Measurements from ENCODE around the gene KBTBD12. TPM values are rescaled to one million over a fixed set of nuclear protein-coding genes. Genes with fewer than 3 reads are reported as not detected.

KBTBD12 gene
- total and polyA plus RNA-seq, 11 donors, result 13.2 to 47.1 (median 29.7) TPM

DNA sequence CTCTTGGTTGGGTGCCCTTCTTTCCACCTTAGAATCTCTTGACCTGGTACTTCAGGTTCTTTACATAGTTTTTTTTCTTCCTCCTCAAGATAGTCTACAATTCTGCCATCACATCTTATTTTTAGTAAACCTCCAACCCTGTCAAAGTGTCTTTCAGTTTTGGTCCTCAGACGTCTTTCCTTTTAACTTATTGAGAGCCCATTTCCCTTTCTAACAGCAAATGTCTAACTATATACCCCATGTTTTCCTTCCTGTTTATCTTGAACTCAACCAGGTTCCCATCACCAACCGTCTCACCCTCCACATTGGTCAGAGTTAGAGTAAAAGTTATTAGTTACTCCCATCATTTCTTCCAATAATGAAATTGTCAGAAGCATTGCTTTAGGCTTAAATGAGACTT, 10.4 kb downstream of the KBTBD12 start:
- intact Hi-C loops (cut with DNase I), result no loop called here
- ATAC-seq (no peak), DNase-seq (no peak)
- no peak overlapping the region for H3K4me3 ChIP-seq
- H3K27ac ChIP-seq, result no peak overlapping the region
- no peaks in the 10 kb centered on the region for H3K27me3 ChIP-seq
- H3K4me1 ChIP-seq, result peaks cover 0 to 22% (median 0%) of the 10 kb centered on the region in 12 donors
- WGBS, 4 donors, result 48 to 53% (median 52%) methylated on average over 2 of the region's 2 CpGs
- H3K36me3 ChIP-seq, result peaks cover 0 to 20% (median 0%) of the 10 kb centered on the region in 9 donors
- TF ChIP-seq, protein P1, sequence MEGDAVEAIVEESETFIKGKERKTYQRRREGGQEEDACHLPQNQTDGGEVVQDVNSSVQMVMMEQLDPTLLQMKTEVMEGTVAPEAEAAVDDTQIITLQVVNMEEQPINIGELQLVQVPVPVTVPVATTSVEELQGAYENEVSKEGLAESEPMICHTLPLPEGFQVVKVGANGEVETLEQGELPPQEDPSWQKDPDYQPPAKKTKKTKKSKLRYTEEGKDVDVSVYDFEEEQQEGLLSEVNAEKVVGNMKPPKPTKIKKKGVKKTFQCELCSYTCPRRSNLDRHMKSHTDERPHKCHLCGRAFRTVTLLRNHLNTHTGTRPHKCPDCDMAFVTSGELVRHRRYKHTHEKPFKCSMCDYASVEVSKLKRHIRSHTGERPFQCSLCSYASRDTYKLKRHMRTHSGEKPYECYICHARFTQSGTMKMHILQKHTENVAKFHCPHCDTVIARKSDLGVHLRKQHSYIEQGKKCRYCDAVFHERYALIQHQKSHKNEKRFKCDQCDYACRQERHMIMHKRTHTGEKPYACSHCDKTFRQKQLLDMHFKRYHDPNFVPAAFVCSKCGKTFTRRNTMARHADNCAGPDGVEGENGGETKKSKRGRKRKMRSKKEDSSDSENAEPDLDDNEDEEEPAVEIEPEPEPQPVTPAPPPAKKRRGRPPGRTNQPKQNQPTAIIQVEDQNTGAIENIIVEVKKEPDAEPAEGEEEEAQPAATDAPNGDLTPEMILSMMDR (IDR thresholded peaks at IDR 0.05), result no peak
- no peak for TF ChIP-seq POLR2A (IDR thresholded peaks at IDR 0.05)
- no peaks in the 10 kb centered on the region for H3K9me3 ChIP-seq

DNA sequence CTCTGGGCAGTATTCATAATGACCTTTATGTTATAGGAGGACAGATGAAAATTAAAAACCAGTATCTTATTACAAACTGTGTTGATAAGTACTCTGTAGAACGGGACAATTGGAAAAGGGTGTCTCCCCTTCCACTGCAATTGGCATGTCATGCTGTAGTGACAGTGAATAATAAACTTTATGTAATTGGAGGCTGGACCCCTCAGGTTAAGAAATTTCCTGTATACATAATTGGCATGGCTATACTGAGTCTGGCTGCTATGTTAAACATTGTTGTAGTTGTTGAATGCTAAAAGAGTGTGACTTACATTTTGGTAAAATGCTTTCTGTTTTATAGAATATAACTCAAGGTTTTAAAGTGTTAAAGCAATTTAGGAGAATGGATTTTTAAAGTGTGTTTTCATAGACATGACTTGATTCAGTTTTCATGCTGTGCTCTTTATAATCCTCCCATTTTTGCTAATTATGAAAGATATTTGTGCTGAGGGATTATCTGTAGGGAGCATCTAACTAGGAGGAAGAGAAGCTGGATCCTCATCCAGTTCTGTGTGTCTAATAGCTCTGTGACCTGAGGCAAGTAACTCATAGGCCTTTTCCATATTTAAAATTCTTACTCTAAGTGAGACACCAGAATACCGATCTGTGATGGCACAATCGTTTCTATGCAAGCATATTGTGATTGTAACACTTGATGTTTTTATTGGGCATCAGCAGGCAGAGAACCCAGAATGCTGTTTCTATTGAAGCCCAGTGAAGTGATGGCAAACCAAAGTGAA, 13.0 kb downstream of the KBTBD12 start:
- peaks cover 0 to 17% (median 0%) of the 10 kb centered on the region in 12 donors for H3K4me1 ChIP-seq
- WGBS, 4 donors, result 70 to 82% (median 77%) methylated on average over 3 of the region's 3 CpGs
- DNase-seq (no peak), ATAC-seq (no peak)
- no peak for TF ChIP-seq POLR2A (IDR thresholded peaks at IDR 0.05)
- TF ChIP-seq, protein P1 (IDR thresholded peaks at IDR 0.05), result no peak
- intact Hi-C loops (cut with DNase I), result no loop called here
- peaks cover 0 to 45% (median 0%) of the 10 kb centered on the region in 9 donors for H3K36me3 ChIP-seq
- no peak overlapping the region for H3K27ac ChIP-seq
- no peaks in the 10 kb centered on the region for H3K9me3 ChIP-seq
- H3K27me3 ChIP-seq, result no peaks in the 10 kb centered on the region
- no peak overlapping the region for H3K4me3 ChIP-seq

DNA sequence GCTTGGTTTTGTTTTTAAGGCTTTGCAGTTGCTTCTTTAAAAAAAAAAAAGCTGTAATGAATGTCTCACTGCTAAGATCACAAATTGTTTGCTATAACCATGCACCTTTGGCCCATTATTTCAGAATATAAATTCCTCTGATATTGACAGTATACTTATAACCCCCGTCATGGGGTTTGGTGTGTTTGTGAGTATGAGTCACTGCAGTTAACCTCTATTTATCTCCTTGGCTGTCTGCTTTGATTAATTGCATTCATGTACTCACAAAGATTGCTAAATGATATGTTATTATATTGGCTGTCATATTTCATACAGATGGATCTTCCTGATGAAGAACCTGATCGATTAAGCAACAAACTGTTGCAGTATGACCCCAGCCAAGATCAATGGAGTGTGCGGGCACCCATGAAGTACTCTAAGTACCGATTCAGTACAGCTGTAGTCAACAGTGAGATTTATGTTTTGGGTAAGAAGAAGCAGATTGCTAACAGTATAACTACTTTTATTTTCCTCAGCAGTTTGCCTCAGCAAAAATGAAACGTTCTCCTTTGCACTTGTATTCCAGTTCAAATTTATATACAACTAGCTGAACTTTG, 14.9 kb downstream of the KBTBD12 start:
- ATAC-seq, result no peak
- peaks cover 0 to 62% (median 0%) of the 10 kb centered on the region in 9 donors for H3K36me3 ChIP-seq

DNA sequence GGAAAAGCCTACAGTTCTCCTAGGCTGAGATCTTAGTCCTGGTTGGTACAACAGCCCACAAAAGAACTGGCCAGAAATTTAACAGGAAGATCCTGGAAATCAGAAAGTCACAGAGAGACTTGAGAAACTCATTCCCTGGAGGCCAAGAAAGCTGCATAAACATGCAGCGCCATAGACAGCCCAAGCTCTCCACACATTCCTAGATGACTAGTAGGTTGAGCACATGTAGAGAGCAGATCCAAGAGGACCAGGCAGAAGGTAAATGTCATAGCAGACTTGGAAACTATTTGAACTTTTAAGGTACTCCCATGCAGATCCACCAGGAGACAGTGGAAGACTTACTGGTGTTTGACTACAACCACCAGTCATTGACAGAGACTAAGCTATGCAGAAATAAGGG, 18.4 kb downstream of the KBTBD12 start:
- 73 to 89% (median 86%) methylated on average over 1 of the region's 1 CpG for WGBS, 4 donors
- TF ChIP-seq, protein P1 (IDR thresholded peaks at IDR 0.05), result no peak
- no peak for TF ChIP-seq POLR2A (IDR thresholded peaks at IDR 0.05)
- Histone ChIP-seq H3K27me3 (no peaks in the 10 kb centered on the region), H3K4me1 (no peaks in the 10 kb centered on the region), H3K4me3 (no peak overlapping the region), H3K27ac (no peak overlapping the region), H3K9me3 (no peaks in the 10 kb centered on the region), H3K36me3 (peaks cover 0 to 68% (median 0%) of the 10 kb centered on the region in 9 donors)
- ATAC-seq, result no peak
- intact Hi-C loops (cut with DNase I), result no loop called here
- DNase-seq, result no peak

More for the DNA sequence above, 14.9 kb downstream of the KBTBD12 start:
- 89 to 91% (median 91%) methylated on average over 5 of the region's 5 CpGs for WGBS, 4 donors
- no peak for DNase-seq
- TF ChIP-seq, protein P1 (IDR thresholded peaks at IDR 0.05), result no peak
- TF ChIP-seq POLR2A (IDR thresholded peaks at IDR 0.05), result no peak
- intact Hi-C loops (cut with DNase I), result no loop called here
- Histone ChIP-seq H3K27me3 (no peaks in the 10 kb centered on the region), H3K4me3 (no peak overlapping the region), H3K9me3 (no peaks in the 10 kb centered on the region), H3K27ac (no peak overlapping the region), H3K4me1 (peaks cover 0 to 12% (median 0%) of the 10 kb centered on the region in 12 donors)

All from heart left ventricle (tissue), 16 donors.